Parathyroid adenoma (tissue), 2 donors: ENCODE results near the gene SLC6A19.

Experiments
- H2AFZ ChIP-seq: fragments of 300-600 bp; sonication (generic); one replicate; pipeline ENCODE4 v1.7.0; 2017; ENCODE audit warnings: antibody characterized with exemption, mild to moderate bottlenecking
- H3K27ac ChIP-seq: fragments of 300-600 bp; sonication (generic); one replicate; pipeline ENCODE4 v1.7.0; 2017
- H3K27me3 ChIP-seq: fragments of 300-600 bp; sonication (generic); one replicate; pipeline ENCODE4 v1.7.0; 2017; ENCODE audit warnings: low read length; ENCODE audit not compliant: control insufficient read depth, insufficient read depth
- H3K36me3 ChIP-seq: fragments of 300-600 bp; sonication (generic); one replicate; pipeline ENCODE4 v1.7.0; 2017; ENCODE audit warnings: low read length; ENCODE audit not compliant: control insufficient read depth, insufficient read depth
- H3K4me1 ChIP-seq: fragments of 300-600 bp; sonication (generic); one replicate; pipeline ENCODE4 v1.7.0; 2017; ENCODE audit warnings: control low read depth
- H3K4me2 ChIP-seq: fragments of 300-600 bp; sonication (generic); one replicate; pipeline ENCODE4 v1.7.0; 2017; ENCODE audit warnings: low read length
- H3K4me3 ChIP-seq: fragments of 300-600 bp; sonication (generic); one replicate; pipeline ENCODE4 v1.7.0; 2017; ENCODE audit warnings: low read depth, low read length
- H3K79me2 ChIP-seq: fragments of 300-600 bp; sonication (generic); one replicate; pipeline ENCODE4 v1.7.0; 2017; ENCODE audit warnings: control low read depth
- H3K9ac ChIP-seq: fragments of 300-600 bp; sonication (generic); one replicate; pipeline ENCODE4 v1.7.0; 2017; ENCODE audit warnings: mild to moderate bottlenecking
- H3K9me3 ChIP-seq: fragments of 300-600 bp; sonication (generic); one replicate; pipeline ENCODE4 v1.7.0; 2017; ENCODE audit warnings: low read length; ENCODE audit not compliant: control insufficient read depth
- TF ChIP-seq, protein P1 (sequence below): fragments of 300-600 bp; sonication (generic); IDR thresholded peaks from one replicate; pipeline ENCODE4 v1.7.0; 2017; ENCODE audit warnings: antibody characterized with exemption, mild to moderate bottlenecking
- donor health status: primary hyperparathyroidism.

SLC6A19 gene

DNA sequence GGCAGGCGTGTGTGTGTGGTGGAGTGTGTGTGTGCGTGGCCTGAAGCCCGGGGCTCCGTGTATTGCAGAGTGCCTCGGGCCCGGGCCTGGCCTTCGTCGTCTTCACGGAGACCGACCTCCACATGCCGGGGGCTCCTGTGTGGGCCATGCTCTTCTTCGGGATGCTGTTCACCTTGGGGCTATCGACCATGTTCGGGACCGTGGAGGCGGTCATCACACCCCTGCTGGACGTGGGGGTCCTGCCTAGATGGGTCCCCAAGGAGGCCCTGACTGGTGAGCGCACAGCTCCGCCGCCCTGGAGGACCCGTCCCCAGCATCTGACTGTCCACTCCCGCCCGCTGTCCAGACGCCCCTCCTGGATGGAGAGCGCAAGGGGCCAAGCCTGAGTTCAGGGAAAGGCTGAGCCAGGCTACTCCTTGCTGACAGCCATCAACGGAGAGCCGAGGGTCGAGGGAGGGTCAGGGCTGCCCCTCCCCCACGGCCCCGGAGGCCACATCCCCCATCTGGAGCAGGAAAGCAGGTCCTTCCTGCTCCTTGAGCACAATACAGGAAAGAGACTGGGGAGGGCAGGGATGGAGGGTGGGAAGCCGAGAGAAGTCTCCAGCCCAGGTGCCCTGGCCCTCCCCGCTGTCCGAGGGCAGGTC is 42.2 kb downstream of the SLC6A19 start:
- TF ChIP-seq, protein P1, sequence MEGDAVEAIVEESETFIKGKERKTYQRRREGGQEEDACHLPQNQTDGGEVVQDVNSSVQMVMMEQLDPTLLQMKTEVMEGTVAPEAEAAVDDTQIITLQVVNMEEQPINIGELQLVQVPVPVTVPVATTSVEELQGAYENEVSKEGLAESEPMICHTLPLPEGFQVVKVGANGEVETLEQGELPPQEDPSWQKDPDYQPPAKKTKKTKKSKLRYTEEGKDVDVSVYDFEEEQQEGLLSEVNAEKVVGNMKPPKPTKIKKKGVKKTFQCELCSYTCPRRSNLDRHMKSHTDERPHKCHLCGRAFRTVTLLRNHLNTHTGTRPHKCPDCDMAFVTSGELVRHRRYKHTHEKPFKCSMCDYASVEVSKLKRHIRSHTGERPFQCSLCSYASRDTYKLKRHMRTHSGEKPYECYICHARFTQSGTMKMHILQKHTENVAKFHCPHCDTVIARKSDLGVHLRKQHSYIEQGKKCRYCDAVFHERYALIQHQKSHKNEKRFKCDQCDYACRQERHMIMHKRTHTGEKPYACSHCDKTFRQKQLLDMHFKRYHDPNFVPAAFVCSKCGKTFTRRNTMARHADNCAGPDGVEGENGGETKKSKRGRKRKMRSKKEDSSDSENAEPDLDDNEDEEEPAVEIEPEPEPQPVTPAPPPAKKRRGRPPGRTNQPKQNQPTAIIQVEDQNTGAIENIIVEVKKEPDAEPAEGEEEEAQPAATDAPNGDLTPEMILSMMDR: no peak
- no peaks in the 10 kb centered on the region for H3K27me3 ChIP-seq
- no peak overlapping the region for H3K27ac ChIP-seq
- no peak overlapping the region for H3K4me3 ChIP-seq
- H3K79me2 ChIP-seq: no peaks in the 10 kb centered on the region
- no peaks in the 10 kb centered on the region for H3K36me3 ChIP-seq
- H3K4me2 ChIP-seq: no peak overlapping the region
- no peaks in the 10 kb centered on the region for H3K4me1 ChIP-seq
- no peaks in the 10 kb centered on the region for H3K9me3 ChIP-seq
- no peak overlapping the region for H2AFZ ChIP-seq
- no peak overlapping the region for H3K9ac ChIP-seq

DNA sequence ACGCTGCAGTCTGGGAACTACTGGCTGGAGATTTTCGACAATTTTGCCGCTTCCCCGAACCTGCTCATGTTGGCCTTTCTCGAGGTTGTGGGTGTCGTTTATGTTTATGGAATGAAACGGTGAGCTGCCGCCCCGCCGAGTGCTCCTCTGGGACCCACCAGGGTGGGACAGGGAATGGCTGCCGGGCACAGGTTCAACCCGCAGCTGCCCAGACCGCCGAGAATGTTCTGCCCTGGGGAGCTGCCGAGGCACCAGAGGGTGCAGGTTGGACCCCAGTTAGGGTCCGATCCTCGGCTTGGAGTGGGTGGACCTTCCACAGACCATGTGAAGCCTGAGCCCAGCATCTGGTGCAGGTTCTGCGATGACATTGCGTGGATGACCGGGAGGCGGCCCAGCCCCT is 42.9 kb downstream of the SLC6A19 start:
- Histone ChIP-seq H3K4me2 (no peak overlapping the region), H3K27ac (no peak overlapping the region), H3K27me3 (no peaks in the 10 kb centered on the region), H3K4me1 (no peaks in the 10 kb centered on the region), H3K36me3 (no peaks in the 10 kb centered on the region), H3K4me3 (no peak overlapping the region), H3K79me2 (no peaks in the 10 kb centered on the region), H3K9ac (no peak overlapping the region), H2AFZ (no peak overlapping the region), H3K9me3 (no peaks in the 10 kb centered on the region)
- TF ChIP-seq, protein P1: no peak

DNA sequence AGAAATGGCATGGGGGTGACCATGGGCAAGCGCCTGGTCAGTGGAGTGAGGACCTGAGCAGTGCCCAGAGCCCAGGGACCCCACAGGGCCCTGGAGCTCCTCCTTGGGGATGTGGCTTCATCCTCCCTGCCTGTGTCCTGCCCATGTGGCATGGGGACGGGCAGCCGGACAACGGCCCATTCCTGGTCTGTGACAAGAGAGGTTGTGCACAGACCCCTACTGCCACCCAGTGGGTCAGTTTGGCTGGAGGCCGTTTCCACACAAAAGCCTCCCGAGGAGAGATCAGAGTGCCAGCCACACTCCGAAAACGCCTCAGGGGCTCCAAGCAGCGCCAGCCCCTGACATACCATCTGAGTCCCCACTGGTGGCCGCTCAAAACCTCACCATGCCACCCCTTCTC is 43.6 kb downstream of the SLC6A19 start:
- Histone ChIP-seq H3K36me3 (no peaks in the 10 kb centered on the region), H3K4me1 (no peaks in the 10 kb centered on the region), H3K27me3 (no peaks in the 10 kb centered on the region), H3K9me3 (no peaks in the 10 kb centered on the region), H3K27ac (no peak overlapping the region), H2AFZ (no peak overlapping the region), H3K4me2 (no peak overlapping the region), H3K4me3 (no peak overlapping the region), H3K79me2 (no peaks in the 10 kb centered on the region), H3K9ac (no peak overlapping the region)
- TF ChIP-seq, protein P1: no peak

DNA sequence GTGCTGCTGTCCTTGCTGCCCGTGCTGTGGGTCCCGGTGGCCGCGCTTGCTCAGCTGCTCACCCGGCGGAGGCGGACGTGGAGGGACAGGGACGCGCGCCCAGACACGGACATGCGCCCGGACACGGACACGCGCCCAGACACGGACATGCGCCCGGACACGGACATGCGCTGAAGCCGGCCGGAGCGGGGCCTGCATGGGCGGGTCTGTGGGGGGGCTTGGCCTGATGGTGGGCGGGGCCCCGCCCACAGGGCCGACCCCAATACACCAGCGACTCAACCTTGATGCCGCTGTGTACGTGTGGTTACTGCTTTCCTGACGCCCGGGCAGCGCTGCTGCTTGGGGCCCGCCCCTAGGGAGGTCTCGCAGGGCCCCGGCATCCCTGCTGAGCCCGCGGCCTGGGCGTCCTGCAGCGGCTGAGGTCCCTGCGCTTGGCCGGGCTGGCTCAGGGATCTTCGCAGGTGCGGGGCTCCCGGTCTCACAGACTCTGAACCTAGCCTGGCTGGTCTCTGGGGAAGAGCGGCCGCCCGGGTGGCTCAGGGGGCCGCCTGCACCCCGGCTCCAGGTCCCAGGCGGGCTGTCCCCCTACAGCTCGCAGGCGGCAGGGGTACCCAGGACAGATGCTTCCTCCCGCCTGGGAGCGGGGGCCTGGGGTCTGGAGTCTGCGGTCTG is 44.6 kb downstream of the SLC6A19 start:
- no peaks in the 10 kb centered on the region for H3K79me2 ChIP-seq
- H3K27me3 ChIP-seq: no peaks in the 10 kb centered on the region
- TF ChIP-seq, protein P1: no peak

More for the DNA sequence above, 44.6 kb downstream of the SLC6A19 start:
- Histone ChIP-seq H3K36me3 (no peaks in the 10 kb centered on the region), H3K4me3 (no peak overlapping the region), H3K9me3 (no peaks in the 10 kb centered on the region), H2AFZ (no peak overlapping the region), H3K4me2 (no peak overlapping the region), H3K9ac (no peak overlapping the region), H3K4me1 (no peaks in the 10 kb centered on the region), H3K27ac (no peak overlapping the region)
